Caco-2 (cell line): ENCODE results near the gene WDR6. TPM values are rescaled to one million over a fixed set of nuclear protein-coding genes. Genes with fewer than 3 reads are reported as not detected.

Experiments used
- Bru-seq: library from RNA; stranded (reverse); fragments of 400-500 nt; gene quantifications from one replicate; lab custom pipeline; 2021; lab: Mats Ljungman, UMichigan
- BruChase-seq, 2 experiments: library from RNA; stranded (reverse); fragments of 400-500 nt; gene quantifications; one replicate each; lab custom pipeline; 2021; lab: Mats Ljungman, UMichigan
- BruUV-seq: library from RNA; stranded (reverse); fragments of 400-500 nt; replicated peaks from 2 replicates; lab custom pipeline; 2021; lab: Mats Ljungman, UMichigan
- CTCF ChIA-PET: fragments of 300-600 bp; sonication (Branson Sonifier 250); formaldehyde crosslinking; loops from one replicate; lab custom pipeline; 2022; ENCODE audit warnings: antibody characterized with exemption; lab: Charles Lee
- POLR2A ChIA-PET: fragments of 300-600 bp; sonication (Branson Sonifier 250); formaldehyde crosslinking; loops from one replicate; lab custom pipeline; 2022; ENCODE audit warnings: antibody characterized with exemption; lab: Charles Lee
- DNase-seq, 2 experiments: peaks; one replicate each; pipeline versions ENCODE4 v3.0.0 to v3.0.0-alpha.2; 2020 to 2022
- H3K27me3 ChIP-seq: replicated peaks from 2 replicates; pipeline ENCODE4 v1.6.0; 2011; ENCODE audit warnings: low read length; ENCODE audit not compliant: control insufficient read depth, insufficient read depth
- H3K36me3 ChIP-seq: 2 replicates; pipeline ENCODE4 v1.5.1; 2011; ENCODE audit warnings: low read length; ENCODE audit not compliant: control insufficient read depth, insufficient read depth
- H3K4me1 ChIP-seq: fragments of 250-450 bp; sonication (Bioruptor Pico); 2 replicates; pipeline ENCODE4 v1.5.1; 2020; ENCODE audit warnings: mild to moderate bottlenecking
- H3K4me3 ChIP-seq: 2 replicates; pipeline ENCODE4 v1.5.1; 2011; ENCODE audit warnings: low read depth, mild to moderate bottlenecking, control low read depth, low read length
- H3K9me3 ChIP-seq: fragments of 250-450 bp; sonication (Bioruptor Pico); 2 replicates; pipeline ENCODE4 v1.5.1; 2020; ENCODE audit warnings: mild to moderate bottlenecking, moderate library complexity
- H3K27ac Mint-ChIP-seq: one replicate; pipeline ENCODE4 v1.8.0; 2022; ENCODE audit warnings: mixed read lengths; ENCODE audit not compliant: unreplicated experiment
- H3K27me3 Mint-ChIP-seq: one replicate; pipeline ENCODE4 v1.8.0; 2022; ENCODE audit warnings: mixed read lengths; ENCODE audit not compliant: insufficient read depth, unreplicated experiment
- H3K36me3 Mint-ChIP-seq: one replicate; pipeline ENCODE4 v1.8.0; 2022; ENCODE audit warnings: mild to moderate bottlenecking, mixed read lengths; ENCODE audit not compliant: insufficient read depth, unreplicated experiment
- H3K4me1 Mint-ChIP-seq: one replicate; pipeline ENCODE4 v1.8.0; 2022; ENCODE audit warnings: low read depth, mixed read lengths; ENCODE audit not compliant: unreplicated experiment
- H3K4me3 Mint-ChIP-seq: one replicate; pipeline ENCODE4 v1.8.0; 2022; ENCODE audit warnings: mild to moderate bottlenecking, moderate library complexity, mixed read lengths; ENCODE audit not compliant: unreplicated experiment
- H3K9me3 Mint-ChIP-seq: one replicate; pipeline ENCODE4 v1.8.0; 2022; ENCODE audit warnings: mixed read lengths; ENCODE audit not compliant: unreplicated experiment
- CTCF ChIP-seq, 2 experiments: fragments of 200-600 bp in 1 of 2; IDR thresholded peaks; 1 replicate in 1 of 2; 2 replicates in 1 of 2; pipeline versions ENCODE4 v1.5.1 to v1.8.0; 2011 to 2022; ENCODE audit warnings: antibody characterized with exemption in 1 of 2, control low read depth in 1 of 2, inconsistent platforms in 1 of 2, low read depth in 1 of 2, low read length in 1 of 2, mild to moderate bottlenecking in 1 of 2, moderate library complexity in 1 of 2; ENCODE audit not compliant: insufficient read depth in 1 of 2, severe bottlenecking in 1 of 2, unreplicated experiment in 1 of 2
- intact Hi-C: fragments of 100-400 bp; cut with micrococcal nuclease; formaldehyde crosslinking; loops from one replicate; pipeline ENCODE4 v1.10.0; 2022; ENCODE audit not compliant: unreplicated experiment
- long read RNA-seq: library from polyadenylated mRNA; stranded (forward); transcript quantifications from one replicate; pipeline ENCODE4 v2.0.0, GENCODE V29; 2022
- total RNA-seq: library from RNA; stranded (reverse); gene quantifications from 2 replicates; pipeline ENCODE4 v1.2.3, GENCODE V29; 2022

The WDR6 gene
- total RNA-seq (184 and 185 TPM in 2 replicates), Bru-seq, nascent RNA (percentile 85 among the genes with signal in this experiment), BruChase-seq, experiment 1, labeled RNA remaining after a 2-hour chase (percentile 97 among the genes with signal in this experiment), BruChase-seq, experiment 2, labeled RNA remaining after a 6-hour chase (percentile 98 among the genes with signal in this experiment)
- long read RNA-seq, full-length matches to known transcripts: 92 of 145 reads
- long read RNA-seq, partial matches to known transcripts: 29 of 145 reads
- long read RNA-seq, other reads (novel, unspliced or antisense): 24 of 145 reads

DNA sequence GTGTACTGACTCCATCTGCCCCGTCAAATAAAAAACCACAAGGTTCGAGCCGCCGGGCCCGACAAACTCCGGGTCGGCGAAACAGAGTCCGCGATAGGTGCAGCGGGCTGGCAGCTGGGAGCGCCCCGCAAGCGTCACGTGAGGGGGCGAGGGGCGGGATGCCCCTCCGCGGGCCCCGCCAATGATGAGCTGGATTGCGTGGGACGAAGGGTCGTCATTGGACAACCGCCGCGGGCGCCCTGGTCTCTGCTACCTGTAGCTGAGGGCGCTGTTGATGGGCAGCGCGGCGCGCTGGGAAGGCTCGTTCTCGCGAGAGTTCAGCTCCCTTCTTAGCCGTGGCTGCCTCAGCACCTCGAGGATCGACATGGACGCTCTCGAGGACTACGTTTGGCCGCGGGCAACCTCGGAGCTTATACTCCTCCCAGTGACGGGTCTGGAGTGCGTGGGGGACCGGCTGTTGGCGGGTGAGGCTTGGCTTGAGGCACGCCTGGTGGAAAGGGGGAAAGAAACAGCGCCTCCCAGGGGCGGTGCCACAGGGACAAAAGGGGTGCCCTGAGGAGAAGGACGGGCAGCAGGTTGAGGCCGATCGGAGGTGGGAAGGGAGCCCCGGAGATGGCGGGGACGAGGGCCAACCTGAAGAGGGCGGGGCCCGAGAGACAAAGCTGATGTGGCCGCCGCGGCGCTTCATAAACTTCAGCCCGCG is at the start of gene WDR6:
Gene WDR6, plus strand, starts transcription at position 324 of the 703 bp plus-strand sequence. Its CDS starts 41 bp downstream, at position 365.
- Mint-ChIP-seq H3K4me1 (peaks cover 13% of the 10 kb centered on the region), H3K27ac (peak within 1 kb of the TSS; percentile 98), H3K4me3 (peak within 1 kb of the TSS; percentile 94), H3K27me3 (no peaks in the 10 kb centered on the region), H3K9me3 (no peaks in the 10 kb centered on the region), H3K36me3 (peaks cover 61% of the 10 kb centered on the region)
- no TSS peak for BruUV-seq
- no peaks in the 10 kb centered on the region; the same call in 1 of the 2 replicates for H3K36me3 ChIP-seq
- DNase-seq: peak; percentile 98
- peak in 1 of 2 experiments; percentile 8 for TF ChIP-seq CTCF (IDR thresholded peaks at IDR 0.05; ENCODE audit: insufficient read depth in 1 of 2, low read depth in 1 of 2, low read length in 1 of 2, severe bottlenecking in 1 of 2, unreplicated experiment in 1 of 2)
- intact Hi-C loops: loop anchor here (2.0 kb wide), 1 partner anchor 18 kb away; no protein-coding TSS in a partner anchor
- H3K27me3 ChIP-seq: no peaks in the 10 kb centered on the region
- H3K4me1 ChIP-seq: peaks cover 26% of the 10 kb centered on the region
- peak within 1 kb of the TSS; percentile 92 for H3K4me3 ChIP-seq
- ChIA-PET CTCF (interaction anchor here (0.7 to 2.0 kb wide), 11 partner anchors 10 to 796 kb away, joined by 3 to 54 read pairs (median 4); partner anchors contain the start of genes DALRD3, INKA1, NDUFAF3 and P4HTM), POLR2A (interaction anchor here (0.5 to 2.8 kb wide), 20 partner anchors 10 to 534 kb away, joined by 3 to 92 read pairs (median 6); partner anchors contain the start of genes ARIH2, DALRD3, IMPDH2 and IP6K2)
- no peaks in the 10 kb centered on the region for H3K9me3 ChIP-seq

DNA sequence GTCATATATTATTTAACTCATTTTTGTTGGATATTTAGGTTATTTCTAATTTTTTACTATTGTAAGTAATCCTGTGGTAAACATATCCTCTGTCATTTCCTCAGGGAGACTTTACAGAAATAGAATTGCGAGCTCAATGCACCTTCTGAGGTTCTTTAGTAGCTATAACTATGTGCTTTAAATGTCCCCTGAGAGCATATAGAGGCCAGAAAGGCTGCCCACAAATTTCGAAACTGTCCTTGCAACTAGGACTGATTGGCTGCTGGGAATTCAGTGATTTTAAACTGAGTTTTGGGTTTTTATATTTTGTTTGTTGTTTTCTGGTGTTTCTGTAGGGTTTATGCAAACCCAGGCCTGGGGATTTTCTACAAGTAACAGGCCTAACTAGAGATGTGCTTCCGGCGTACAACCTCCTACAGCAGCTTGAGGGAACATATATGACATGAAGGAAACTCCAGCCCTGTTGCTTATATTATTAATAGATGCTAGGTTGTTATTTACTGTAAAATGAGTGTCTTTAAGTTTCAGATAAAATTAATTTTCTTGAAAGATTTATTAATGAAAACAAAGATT is 46.3 kb upstream of the WDR6 start:
- Mint-ChIP-seq H3K4me3 (no peak overlapping the region), H3K36me3 (peaks cover 52% of the 10 kb centered on the region), H3K27me3 (no peaks in the 10 kb centered on the region), H3K9me3 (no peaks in the 10 kb centered on the region), H3K4me1 (no peaks in the 10 kb centered on the region), H3K27ac (no peak overlapping the region)
- no peaks in the 10 kb centered on the region for H3K27me3 ChIP-seq
- H3K4me3 ChIP-seq: no peak overlapping the region
- H3K36me3 ChIP-seq: no peaks in the 10 kb centered on the region
- CTCF ChIA-PET: no interaction called here
- H3K4me1 ChIP-seq: no peaks in the 10 kb centered on the region
- POLR2A ChIA-PET: interaction anchor here (0.6 kb wide), 1 partner anchor 1376 kb away, joined by 3 read pairs; no protein-coding TSS in a partner anchor
- BruUV-seq: no TSS peak
- intact Hi-C loops: no loop called here
- H3K9me3 ChIP-seq: no peaks in the 10 kb centered on the region
- no peak for TF ChIP-seq CTCF (IDR thresholded peaks at IDR 0.05; ENCODE audit: insufficient read depth in 1 of 2, low read depth in 1 of 2, low read length in 1 of 2, severe bottlenecking in 1 of 2, unreplicated experiment in 1 of 2)
- DNase-seq: no peak

- ChIA-PET CTCF (no interaction called here), POLR2A (no interaction called here)
- H3K4me1 ChIP-seq: no peaks in the 10 kb centered on the region
- Mint-ChIP-seq H3K9me3 (no peaks in the 10 kb centered on the region), H3K36me3 (peaks cover 42% of the 10 kb centered on the region), H3K27me3 (no peaks in the 10 kb centered on the region), H3K4me1 (no peaks in the 10 kb centered on the region), H3K27ac (no peak overlapping the region), H3K4me3 (no peak overlapping the region)
- H3K4me3 ChIP-seq: no peak overlapping the region
- BruUV-seq: no TSS peak
- no peaks in the 10 kb centered on the region for H3K36me3 ChIP-seq
- H3K9me3 ChIP-seq: no peaks in the 10 kb centered on the region
- intact Hi-C loops: no loop called here
- no peak for TF ChIP-seq CTCF (IDR thresholded peaks at IDR 0.05; ENCODE audit: insufficient read depth in 1 of 2, low read depth in 1 of 2, low read length in 1 of 2, severe bottlenecking in 1 of 2, unreplicated experiment in 1 of 2)
- DNase-seq: no peak
- H3K27me3 ChIP-seq: no peaks in the 10 kb centered on the region
Observed at GRCh38 chr3:48962340-48962739, 44.9 kb upstream of the WDR6 start.
